MCF 10A (cell line): ENCODE data around the gene RFK. TPM values are rescaled to one million over a fixed set of nuclear protein-coding genes. Genes with fewer than 3 reads are reported as not detected.

Experiments
- BruUV-seq: library from RNA; stranded (reverse); fragments of 400-500 nt; replicated peaks from 2 replicates; lab custom pipeline; 2021; lab: Mats Ljungman, UMichigan
- CTCF ChIA-PET: fragments of 300-600 bp; sonication (Branson Sonifier 250); formaldehyde crosslinking; extraction: SDS; loops from one replicate; lab custom pipeline; 2021; ENCODE audit warnings: antibody characterized with exemption, inconsistent platforms; lab: Yijun Ruan, JAX
- POLR2A ChIA-PET: fragments of 300-600, 350-650 bp; sonication (Branson Sonifier 250); formaldehyde crosslinking; extraction: SDS; loops from one replicate; lab custom pipeline; 2020; ENCODE audit warnings: antibody characterized with exemption, inconsistent platforms; lab: Yijun Ruan, JAX
- DNase-seq: peaks from one replicate; pipeline ENCODE4 v3.0.0-alpha.2; 2018; ENCODE audit not compliant: unreplicated experiment
- H3K27ac Mint-ChIP-seq: one replicate; pipeline ENCODE4 v1.8.0; 2022; ENCODE audit warnings: mild to moderate bottlenecking, low read depth, mixed read lengths; ENCODE audit not compliant: unreplicated experiment
- H3K27me3 Mint-ChIP-seq: one replicate; pipeline ENCODE4 v1.8.0; 2022; ENCODE audit warnings: mixed read lengths; ENCODE audit not compliant: insufficient read depth, unreplicated experiment
- H3K36me3 Mint-ChIP-seq: one replicate; pipeline ENCODE4 v1.8.0; 2022; ENCODE audit warnings: mild to moderate bottlenecking, moderate library complexity, mixed read lengths; ENCODE audit not compliant: insufficient read depth, unreplicated experiment
- H3K4me1 Mint-ChIP-seq: one replicate; pipeline ENCODE4 v1.8.0; 2022; ENCODE audit warnings: mixed read lengths; ENCODE audit not compliant: insufficient read depth, unreplicated experiment
- H3K4me3 Mint-ChIP-seq: one replicate; pipeline ENCODE4 v1.8.0; 2022; ENCODE audit warnings: mild to moderate bottlenecking, moderate library complexity, mixed read lengths; ENCODE audit not compliant: unreplicated experiment
- H3K9me3 Mint-ChIP-seq: one replicate; pipeline ENCODE4 v1.8.0; 2022; ENCODE audit warnings: mixed read lengths; ENCODE audit not compliant: unreplicated experiment
- CTCF ChIP-seq: fragments of 200-600 bp; IDR thresholded peaks from one replicate; pipeline ENCODE4 v1.8.0; 2022; ENCODE audit warnings: antibody characterized with exemption, mild to moderate bottlenecking; ENCODE audit not compliant: unreplicated experiment
- intact Hi-C: fragments of 100-400 bp; cut with micrococcal nuclease; formaldehyde crosslinking; loops from 2 replicates; pipeline ENCODE4 v1.14.1; 2022
- total RNA-seq: library from RNA; stranded (reverse); gene quantifications from 2 replicates; pipeline ENCODE4 v1.2.3, GENCODE V29; 2022

Gene RFK
- total RNA-seq, 1 experiment from 2014 or later = 22.6 TPM

- ChIA-PET POLR2A (interaction anchor here (0.6 kb wide), 1 partner anchor 19 kb away, joined by 3 read pairs; no protein-coding TSS in a partner anchor), CTCF (interaction anchor here (0.6 to 3.6 kb wide), 11 partner anchors 9 to 303 kb away, joined by 3 to 26 read pairs (median 4); partner anchors contain the start of gene RFK)
- intact Hi-C loops = loop anchor here (5.0 kb wide), 1 partner anchor 46 kb away; no protein-coding TSS in a partner anchor
- Mint-ChIP-seq H3K9me3 (no peaks in the 10 kb centered on the region), H3K27ac (no peak overlapping the region), H3K36me3 (no peaks in the 10 kb centered on the region), H3K4me1 (no peaks in the 10 kb centered on the region), H3K4me3 (no peak overlapping the region), H3K27me3 (no peaks in the 10 kb centered on the region)
- DNase-seq = no peak
- TF ChIP-seq CTCF = no peak
- no TSS peak for BruUV-seq
Observed at GRCh38 chr9:76401580-76402354, 7.5 kb upstream of the RFK start.

GRCh38 chr9:76401176-76401575 lies 7.0 kb upstream of the RFK start:
- Mint-ChIP-seq H3K4me1 (no peaks in the 10 kb centered on the region), H3K9me3 (no peaks in the 10 kb centered on the region), H3K27ac (no peak overlapping the region), H3K27me3 (no peaks in the 10 kb centered on the region), H3K36me3 (no peaks in the 10 kb centered on the region), H3K4me3 (no peak overlapping the region)
- BruUV-seq = no TSS peak
- ChIA-PET CTCF (interaction anchor here (0.6 to 3.6 kb wide), 7 partner anchors 8 to 304 kb away, joined by 3 to 26 read pairs (median 5); partner anchors contain the start of gene RFK), POLR2A (no interaction called here)
- intact Hi-C loops = loop anchor here (5.0 kb wide), 1 partner anchor 46 kb away; no protein-coding TSS in a partner anchor
- TF ChIP-seq CTCF = no peak
- no peak for DNase-seq

- Mint-ChIP-seq H3K4me3 (no peak overlapping the region), H3K27ac (no peak overlapping the region), H3K4me1 (peaks cover under 1% of the 10 kb centered on the region), H3K36me3 (no peaks in the 10 kb centered on the region), H3K9me3 (no peaks in the 10 kb centered on the region), H3K27me3 (no peaks in the 10 kb centered on the region)
- DNase-seq = peak; percentile 31
- POLR2A ChIA-PET = no interaction called here
- no TSS peak for BruUV-seq
- CTCF ChIA-PET = interaction anchor here (0.6 to 3.6 kb wide), 6 partner anchors 7 to 305 kb away, joined by 3 to 26 read pairs (median 6); partner anchors contain the start of gene RFK
- intact Hi-C loops = loop anchor here (5.0 kb wide), 1 partner anchor 47 kb away; no protein-coding TSS in a partner anchor
- no peak for TF ChIP-seq CTCF
Observed at GRCh38 chr9:76400534-76401096, 6.4 kb upstream of the RFK start.

- intact Hi-C loops = loop anchor here (5.0 kb wide), 1 partner anchor 47 kb away; no protein-coding TSS in a partner anchor
- Mint-ChIP-seq H3K4me3 (no peak overlapping the region), H3K27me3 (no peaks in the 10 kb centered on the region), H3K4me1 (peaks cover 6% of the 10 kb centered on the region), H3K27ac (no peak overlapping the region), H3K9me3 (no peaks in the 10 kb centered on the region), H3K36me3 (no peaks in the 10 kb centered on the region)
- no peak for DNase-seq
- BruUV-seq = no TSS peak
- CTCF ChIA-PET = interaction anchor here (1.3 to 3.6 kb wide), 3 partner anchors 259 to 305 kb away, joined by 5 to 26 read pairs (median 6); no protein-coding TSS in a partner anchor
- POLR2A ChIA-PET = no interaction called here
- TF ChIP-seq CTCF = no peak
Observed at GRCh38 chr9:76399856-76400255, 5.6 kb upstream of the RFK start.
